Heart right ventricle (tissue), 16 donors: ENCODE measurements around the gene EPO. TPM values are rescaled to one million over a fixed set of nuclear protein-coding genes. Genes with fewer than 3 reads are reported as not detected.
A peak's percentile ranks its signal among the peaks of the same experiment; 100 is the strongest.

Experiments
- ATAC-seq, 8 donors: fragments of 200-7000 bp; cut with Tn5 transposase; one replicate each; pipeline ENCODE4 v1.9.1; 2020; ENCODE audit warnings: mild to moderate bottlenecking in 8 of 8, moderate library complexity in 8 of 8, moderate number of reproducible peaks in 1 of 8
- DNase-seq, 2 donors: peaks; one replicate each; pipeline ENCODE4 v3.0.0-alpha.2; 2020
- H3K27ac ChIP-seq, 10 donors: fragments of 200-600 bp; sonication (generic) in 2 of 10; one replicate each; pipeline versions ENCODE4 v1.5.0 to v1.8.0; 2020 to 2022; ENCODE audit warnings: mild to moderate bottlenecking in 3 of 10
- H3K27me3 ChIP-seq, 7 donors: fragments of 200-600 bp; one replicate each; pipeline ENCODE4 v1.8.0; 2021 to 2022; ENCODE audit warnings: mild to moderate bottlenecking in 2 of 7
- H3K36me3 ChIP-seq, 9 donors: fragments of 200-600 bp; sonication (generic) in 1 of 9; one replicate each; pipeline versions ENCODE4 v1.5.0 to v1.8.0; 2020 to 2022; ENCODE audit warnings: mild to moderate bottlenecking in 2 of 9
- H3K4me1 ChIP-seq, 9 donors: fragments of 200-600 bp; sonication (generic) in 1 of 9; one replicate each; pipeline versions ENCODE4 v1.5.0 to v1.8.0; 2020 to 2022; ENCODE audit warnings: mild to moderate bottlenecking in 4 of 9
- H3K4me3 ChIP-seq, 10 donors: fragments of 200-600 bp; sonication (generic) in 2 of 10; one replicate each; pipeline versions ENCODE4 v1.5.0 to v1.8.0; 2020 to 2022; ENCODE audit warnings: mild to moderate bottlenecking in 7 of 10, moderate library complexity in 2 of 10
- H3K9me3 ChIP-seq, 11 donors: fragments of 200-600 bp in 10 of 11; sonication (generic) in 2 of 11; one replicate each; pipeline versions ENCODE4 v1.5.0 to v1.8.0; 2013 to 2022; ENCODE audit warnings: mild to moderate bottlenecking in 2 of 11, control low read depth in 1 of 11, moderate library complexity in 1 of 11
- WGBS, 2 donors: extraction: QIAGEN DNeasy Blood & Tissue Kit; methylation state at CpG; one replicate each; pipeline ENCODE4 v1.1.7; 2013; ENCODE audit warnings: inconsistent platforms in 1 of 2; 5-methylcytosine and 5-hydroxymethylcytosine counted together
- intact Hi-C, 10 donors: fragments of 100-400 bp; cut with DNase I; formaldehyde crosslinking; loops; one replicate each; pipeline versions ENCODE4 v1.11.1 to v1.14.2; 2022
- polyA plus RNA-seq, 2 donors: library from polyadenylated mRNA; stranded (reverse); fragments of 200-250 nt; gene quantifications; one replicate each; pipeline ENCODE4 v1.2.3, GENCODE V29; 2013
- total RNA-seq, 10 donors: library from RNA; stranded (reverse); fragmentation: NEBNext Ultra II Directional in 3 of 10; extraction: Animal tissue kit (Norgen Biotek cat#: 25700) in 3 of 10; gene quantifications; one replicate each; pipeline versions ENCODE4 v1.2.1 to v1.2.4, GENCODE V29; 2021 to 2023
- TF ChIP-seq, protein P1 (sequence below), 9 donors: fragments of 200-600 bp; sonication (generic) in 2 of 9; IDR thresholded peaks; one replicate each; pipeline versions ENCODE4 v1.5.0 to v1.8.0; 2021 to 2022; ENCODE audit warnings: antibody characterized with exemption in 9 of 9, mild to moderate bottlenecking in 5 of 9, moderate library complexity in 1 of 9
- donor health status: Arrhythmogenic right ventricular cardiomyopathy.
- donor health status: ischemic (EF 13 %, LVEDD 7.1; RV severe dilation, severe dysfunction).
- donor health status: healthy with polysubstance abuse.
- donor health status: DM: no; HTN: yes; CAD: no.
- donor health status: DM: no; HTN: no; CAD: no.
- donor health status: ischemic (EF 25% LVEDD 6.9; RV normal size, moderate dysfunction).
- donor health status: ischemic (EF 25% LVEDD 5.7; RV mildly dilated, moderate dysfunction).
- donor health status: healthy.
- donor health status: DM: yes; HTN: yes; CAD: no.
- donor health status: Ischemic cardiomyopathy.
- donor health status: ischemic (EF 35%, LVEDD 5.7; RV mildly dilated, moderate dysfunction).
- donor health status: nonischemic (EF 11% LVEDD 7.7; RV severe dilation, severe dysfunction).
- donor health status: DM: yes; HTN: yes; CAD: no.
- donor health status: PGD.
- donor health status: ischemic (EF 29% LVEDD 5.4; RV normal size, mild dysfunction).
- donor health status: nonischemic (EF 23%, LVEDD 6.1; RV moderate dilation, normal function).

Gene EPO
- total and polyA plus RNA-seq, 12 donors = 0.23 TPM; not detected in 11

DNA sequence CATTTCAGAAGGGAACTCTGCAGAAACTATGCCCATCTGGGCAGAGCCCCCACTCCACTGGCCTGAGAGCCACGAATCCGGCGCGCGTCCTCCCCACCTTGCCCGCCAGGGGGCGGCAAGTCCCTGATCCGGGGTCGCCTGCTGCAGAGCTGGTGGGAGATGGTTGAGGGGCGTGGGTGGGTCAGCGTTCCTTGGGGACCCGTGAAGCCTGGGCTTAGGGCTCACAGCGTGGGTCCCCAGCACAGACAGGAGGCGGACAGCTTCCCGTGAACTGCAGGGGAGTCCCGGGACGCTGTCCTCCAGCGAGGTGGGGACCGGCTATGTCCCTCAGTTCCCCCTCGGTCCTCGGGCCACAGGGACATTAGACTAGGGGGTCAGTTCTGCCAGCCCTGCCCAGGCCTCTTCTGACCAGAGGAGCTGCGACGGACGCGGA lies 14.9 kb upstream of the EPO start:
- WGBS, 2 donors = 0 to 1% methylated on average over 25 of the region's 25 CpGs
- Histone ChIP-seq H3K4me1 (peaks cover 4 to 24% (median 17%) of the 10 kb centered on the region in 9 donors), H3K27me3 (no peaks in the 10 kb centered on the region), H3K4me3 (peak overlapping the region; percentile 19 to 95 (median 77)), H3K27ac (peak overlapping the region; percentile 84 to 99 (median 94)), H3K36me3 (peaks cover 0 to 22% (median 0%) of the 10 kb centered on the region in 9 donors), H3K9me3 (no peaks in the 10 kb centered on the region)
- DNase-seq (peak; percentile 76 to 86), ATAC-seq (peak; percentile 74 to 89 (median 82))
- intact Hi-C loops = loop anchor here in 7 of 10 donors (1.0 to 10.0 kb wide), 5 partner anchors 20 to 241 kb away; partner anchors contain the start of genes SLC12A9 (in 7 of the 7), GNB2 (in 1 of the 7) and SPACDR (in 1 of the 7)
- TF ChIP-seq, protein P1, sequence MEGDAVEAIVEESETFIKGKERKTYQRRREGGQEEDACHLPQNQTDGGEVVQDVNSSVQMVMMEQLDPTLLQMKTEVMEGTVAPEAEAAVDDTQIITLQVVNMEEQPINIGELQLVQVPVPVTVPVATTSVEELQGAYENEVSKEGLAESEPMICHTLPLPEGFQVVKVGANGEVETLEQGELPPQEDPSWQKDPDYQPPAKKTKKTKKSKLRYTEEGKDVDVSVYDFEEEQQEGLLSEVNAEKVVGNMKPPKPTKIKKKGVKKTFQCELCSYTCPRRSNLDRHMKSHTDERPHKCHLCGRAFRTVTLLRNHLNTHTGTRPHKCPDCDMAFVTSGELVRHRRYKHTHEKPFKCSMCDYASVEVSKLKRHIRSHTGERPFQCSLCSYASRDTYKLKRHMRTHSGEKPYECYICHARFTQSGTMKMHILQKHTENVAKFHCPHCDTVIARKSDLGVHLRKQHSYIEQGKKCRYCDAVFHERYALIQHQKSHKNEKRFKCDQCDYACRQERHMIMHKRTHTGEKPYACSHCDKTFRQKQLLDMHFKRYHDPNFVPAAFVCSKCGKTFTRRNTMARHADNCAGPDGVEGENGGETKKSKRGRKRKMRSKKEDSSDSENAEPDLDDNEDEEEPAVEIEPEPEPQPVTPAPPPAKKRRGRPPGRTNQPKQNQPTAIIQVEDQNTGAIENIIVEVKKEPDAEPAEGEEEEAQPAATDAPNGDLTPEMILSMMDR (IDR thresholded peaks at IDR 0.05) = peak; percentile 81 to 96 (median 92)

GRCh38 chr7:100705753-100706671 lies 14.3 kb upstream of the EPO start, which contains the start of gene POP7:
TSS of gene POP7 (plus strand) at chr7:100706121. CDS start at chr7:100706831, 710 bp downstream.
- Histone ChIP-seq H3K4me1 (peaks cover 4 to 24% (median 17%) of the 10 kb centered on the region in 9 donors), H3K9me3 (no peaks in the 10 kb centered on the region), H3K27me3 (no peaks in the 10 kb centered on the region), H3K27ac (peak within 1 kb of the TSS; percentile 84 to 99 (median 94)), H3K4me3 (peak within 1 kb of the TSS; percentile 63 to 95 (median 77)), H3K36me3 (peaks cover 0 to 22% (median 0%) of the 10 kb centered on the region in 9 donors)
- WGBS, 2 donors = 0 to 1% methylated on average over 81 to 86 of the region's 86 CpGs
- intact Hi-C loops = loop anchor here in 7 of 10 donors (1.0 to 10.0 kb wide), 6 partner anchors 19 to 241 kb away; partner anchors contain the start of genes SLC12A9 (in 7 of the 7), GNB2 (in 1 of the 7), MOSPD3 (in 1 of the 7) and SPACDR (in 1 of the 7)
- DNase-seq (peak; percentile 99), ATAC-seq (peak; percentile 97 to 99 (median 98))
- TF ChIP-seq, protein P1 (IDR thresholded peaks at IDR 0.05) = no peak

GRCh38 chr7:100706672-100707311 lies 13.5 kb upstream of the EPO start:
- H3K9me3 ChIP-seq = no peaks in the 10 kb centered on the region
- peaks cover 4 to 24% (median 17%) of the 10 kb centered on the region in 9 donors for H3K4me1 ChIP-seq
- 22 to 24% methylated on average over 34 of the region's 34 CpGs for WGBS, 2 donors
- H3K27me3 ChIP-seq = no peaks in the 10 kb centered on the region
- ATAC-seq (no peak), DNase-seq (no peak)
- H3K4me3 ChIP-seq = peak overlapping the region; percentile 63 to 95 (median 77)
- intact Hi-C loops = loop anchor here in 4 of 10 donors (1.0 to 10.0 kb wide), 3 partner anchors 94 to 242 kb away; partner anchors contain the start of genes SLC12A9 (in 4 of the 4), MOSPD3 (in 1 of the 4) and SPACDR (in 1 of the 4)
- peak overlapping the region in 9 of 10 donors; percentile 89 to 99 (median 94) for H3K27ac ChIP-seq
- TF ChIP-seq, protein P1 (IDR thresholded peaks at IDR 0.05) = no peak
- peaks cover 0 to 22% (median 0%) of the 10 kb centered on the region in 9 donors for H3K36me3 ChIP-seq
